ENCODE results near the gene CYP26B1. TPM values are rescaled to one million over a fixed set of nuclear protein-coding genes. Genes with fewer than 3 reads are reported as not detected.

CYP26B1 gene
- total RNA-seq, 1 experiment from 2014 or later = 0.42 TPM

DNA sequence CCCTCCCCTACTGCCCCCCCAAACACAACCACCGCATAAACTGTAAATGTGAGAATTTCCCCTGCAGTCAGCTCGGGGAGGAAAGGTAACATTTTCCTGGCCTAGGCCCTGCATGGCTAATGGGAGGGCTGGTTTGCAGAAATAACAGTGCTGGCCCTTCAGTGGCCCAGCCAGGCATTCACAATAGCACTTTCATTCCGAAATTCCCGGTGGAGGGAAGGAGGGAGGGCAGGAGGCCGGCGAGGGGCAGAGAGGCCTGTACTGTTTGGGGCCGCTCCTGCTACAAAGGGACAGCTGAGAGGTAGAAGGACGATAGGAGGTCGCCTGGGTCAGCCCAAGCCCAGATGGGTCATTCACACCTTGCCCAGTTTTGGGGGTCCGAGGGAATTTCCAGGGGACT lies 11.3 kb downstream of the CYP26B1 start:
- peaks cover 3% of the 10 kb centered on the region for H3K4me1 Mint-ChIP-seq
- TF ChIP-seq IRF1 (CRISPR knock-in tag; IDR thresholded peaks at IDR 0.05) (no peak), ZNF396 (CRISPR knock-in tag; IDR thresholded peaks at IDR 0.05; ENCODE audit: borderline replicate concordance) (no peak), NFATC4 (CRISPR knock-in tag; IDR thresholded peaks at IDR 0.05) (no peak), NR3C1 (CRISPR knock-in tag; conservative IDR thresholded peaks at IDR 0.05; ENCODE audit: low read depth) (no peak), FOXP1 (CRISPR knock-in tag; IDR thresholded peaks at IDR 0.05; ENCODE audit: borderline replicate concordance) (no peak), TEAD1 (CRISPR knock-in tag; IDR thresholded peaks at IDR 0.05) (no peak), FOXP4 (CRISPR knock-in tag; IDR thresholded peaks at IDR 0.05) (no peak), CREM (CRISPR knock-in tag; IDR thresholded peaks at IDR 0.05) (no peak), MYBL2 (CRISPR knock-in tag; IDR thresholded peaks at IDR 0.05) (no peak), ATF3 (CRISPR knock-in tag; conservative IDR thresholded peaks at IDR 0.05) (no peak), IRF2 (CRISPR knock-in tag; IDR thresholded peaks at IDR 0.05; ENCODE audit: borderline replicate concordance, low read depth) (no peak), ZNF512 (CRISPR knock-in tag; IDR thresholded peaks at IDR 0.05; ENCODE audit: borderline replicate concordance) (no peak), SMAD3 (CRISPR knock-in tag; IDR thresholded peaks at IDR 0.05; ENCODE audit: borderline replicate concordance) (no peak), NFE2L1 (CRISPR knock-in tag; IDR thresholded peaks at IDR 0.05) (no peak), FOXJ3 (CRISPR knock-in tag; IDR thresholded peaks at IDR 0.05; ENCODE audit: borderline replicate concordance) (no peak)
- TF ChIP-seq, protein P1, sequence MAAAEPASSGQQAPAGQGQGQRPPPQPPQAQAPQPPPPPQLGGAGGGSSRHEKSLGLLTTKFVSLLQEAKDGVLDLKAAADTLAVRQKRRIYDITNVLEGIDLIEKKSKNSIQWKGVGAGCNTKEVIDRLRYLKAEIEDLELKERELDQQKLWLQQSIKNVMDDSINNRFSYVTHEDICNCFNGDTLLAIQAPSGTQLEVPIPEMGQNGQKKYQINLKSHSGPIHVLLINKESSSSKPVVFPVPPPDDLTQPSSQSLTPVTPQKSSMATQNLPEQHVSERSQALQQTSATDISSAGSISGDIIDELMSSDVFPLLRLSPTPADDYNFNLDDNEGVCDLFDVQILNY (CRISPR knock-in tag; IDR thresholded peaks at IDR 0.05) = no peak
- TF ChIP-seq, protein P2, sequence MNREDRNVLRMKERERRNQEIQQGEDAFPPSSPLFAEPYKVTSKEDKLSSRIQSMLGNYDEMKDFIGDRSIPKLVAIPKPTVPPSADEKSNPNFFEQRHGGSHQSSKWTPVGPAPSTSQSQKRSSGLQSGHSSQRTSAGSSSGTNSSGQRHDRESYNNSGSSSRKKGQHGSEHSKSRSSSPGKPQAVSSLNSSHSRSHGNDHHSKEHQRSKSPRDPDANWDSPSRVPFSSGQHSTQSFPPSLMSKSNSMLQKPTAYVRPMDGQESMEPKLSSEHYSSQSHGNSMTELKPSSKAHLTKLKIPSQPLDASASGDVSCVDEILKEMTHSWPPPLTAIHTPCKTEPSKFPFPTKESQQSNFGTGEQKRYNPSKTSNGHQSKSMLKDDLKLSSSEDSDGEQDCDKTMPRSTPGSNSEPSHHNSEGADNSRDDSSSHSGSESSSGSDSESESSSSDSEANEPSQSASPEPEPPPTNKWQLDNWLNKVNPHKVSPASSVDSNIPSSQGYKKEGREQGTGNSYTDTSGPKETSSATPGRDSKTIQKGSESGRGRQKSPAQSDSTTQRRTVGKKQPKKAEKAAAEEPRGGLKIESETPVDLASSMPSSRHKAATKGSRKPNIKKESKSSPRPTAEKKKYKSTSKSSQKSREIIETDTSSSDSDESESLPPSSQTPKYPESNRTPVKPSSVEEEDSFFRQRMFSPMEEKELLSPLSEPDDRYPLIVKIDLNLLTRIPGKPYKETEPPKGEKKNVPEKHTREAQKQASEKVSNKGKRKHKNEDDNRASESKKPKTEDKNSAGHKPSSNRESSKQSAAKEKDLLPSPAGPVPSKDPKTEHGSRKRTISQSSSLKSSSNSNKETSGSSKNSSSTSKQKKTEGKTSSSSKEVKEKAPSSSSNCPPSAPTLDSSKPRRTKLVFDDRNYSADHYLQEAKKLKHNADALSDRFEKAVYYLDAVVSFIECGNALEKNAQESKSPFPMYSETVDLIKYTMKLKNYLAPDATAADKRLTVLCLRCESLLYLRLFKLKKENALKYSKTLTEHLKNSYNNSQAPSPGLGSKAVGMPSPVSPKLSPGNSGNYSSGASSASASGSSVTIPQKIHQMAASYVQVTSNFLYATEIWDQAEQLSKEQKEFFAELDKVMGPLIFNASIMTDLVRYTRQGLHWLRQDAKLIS (CRISPR knock-in tag; IDR thresholded peaks at IDR 0.05; ENCODE audit: borderline replicate concordance) = no peak
- TF ChIP-seq, protein P3, sequence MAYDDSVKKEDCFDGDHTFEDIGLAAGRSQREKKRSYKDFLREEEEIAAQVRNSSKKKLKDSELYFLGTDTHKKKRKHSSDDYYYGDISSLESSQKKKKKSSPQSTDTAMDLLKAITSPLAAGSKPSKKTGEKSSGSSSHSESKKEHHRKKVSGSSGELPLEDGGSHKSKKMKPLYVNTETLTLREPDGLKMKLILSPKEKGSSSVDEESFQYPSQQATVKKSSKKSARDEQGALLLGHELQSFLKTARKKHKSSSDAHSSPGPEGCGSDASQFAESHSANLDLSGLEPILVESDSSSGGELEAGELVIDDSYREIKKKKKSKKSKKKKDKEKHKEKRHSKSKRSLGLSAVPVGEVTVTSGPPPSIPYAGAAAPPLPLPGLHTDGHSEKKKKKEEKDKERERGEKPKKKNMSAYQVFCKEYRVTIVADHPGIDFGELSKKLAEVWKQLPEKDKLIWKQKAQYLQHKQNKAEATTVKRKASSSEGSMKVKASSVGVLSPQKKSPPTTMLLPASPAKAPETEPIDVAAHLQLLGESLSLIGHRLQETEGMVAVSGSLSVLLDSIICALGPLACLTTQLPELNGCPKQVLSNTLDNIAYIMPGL (CRISPR knock-in tag; IDR thresholded peaks at IDR 0.05) = no peak
- no peak for DNase-seq (ENCODE audit: low spot score)
- no peaks in the 10 kb centered on the region for H3K36me3 Mint-ChIP-seq
- ChIA-PET CTCF (interaction anchor here (0.6 to 2.6 kb wide), 5 partner anchors 11 to 571 kb away, joined by 3 to 19 read pairs (median 10); partner anchors contain the start of gene CYP26B1), POLR2A (no interaction called here)
- no peak overlapping the region for H3K27ac Mint-ChIP-seq
- H3K9me3 Mint-ChIP-seq = no peaks in the 10 kb centered on the region
- peaks cover 29% of the 10 kb centered on the region for H3K27me3 Mint-ChIP-seq (ENCODE audit: low read depth)
- no peak for ATAC-seq
- H3K4me3 Mint-ChIP-seq = no peak overlapping the region

Data from WTC11 (cell line).